HCT116 (cell line): ENCODE measurements around the gene DIDO1. TPM values are rescaled to one million over a fixed set of nuclear protein-coding genes. Genes with fewer than 3 reads are reported as not detected.
"Not testable (repeated sequence)": the region's sequence is repeated elsewhere in the genome, so short reads cannot be mapped to it uniquely, and the experiment has no call there.

Experiments used
- ATAC-seq: fragments of 200-7000 bp; cut with Tn5 transposase; 2 replicates; pipeline ENCODE4 v1.9.1; 2020; ENCODE audit warnings: mild to moderate bottlenecking, moderate library complexity
- BruUV-seq: library from RNA; stranded (reverse); fragments of 400-500 nt; replicated peaks from 2 replicates; lab custom pipeline; 2021; lab: Mats Ljungman, UMichigan
- CTCF ChIA-PET: fragments of 300-600 bp; sonication (Branson Sonifier 250); formaldehyde crosslinking; loops from one replicate; lab custom pipeline; 2021; ENCODE audit warnings: antibody characterized with exemption; lab: Charles Lee
- POLR2A ChIA-PET: fragments of 300-600, 350-600 bp; sonication (Branson Sonifier 250); formaldehyde crosslinking; loops from one replicate; lab custom pipeline; 2021; ENCODE audit warnings: antibody characterized with exemption; lab: Charles Lee
- RAD21 ChIA-PET, 2 experiments: fragments of 300-600 bp; sonication (Branson Sonifier 250); formaldehyde crosslinking; loops; one replicate each; lab custom pipeline; 2023; ENCODE audit warnings: low total read pairs in 2 of 2; ENCODE audit not compliant: uncharacterized antibody in 2 of 2, unreplicated experiment in 2 of 2, low non-redundant PET in 1 of 2; lab: Charles Lee
- DNase-seq: peaks from one replicate; pipeline ENCODE4 v3.0.0-alpha.2; 2010; ENCODE audit warnings: low read depth, low spot score
- H2AFZ ChIP-seq: fragments of 200-600 bp; shearing (Covaris generic), sonication (generic); 2 replicates; pipeline ENCODE4 v1.6.1; 2017; ENCODE audit warnings: low read depth, mixed run types, mixed read lengths, antibody characterized with exemption, low read length; ENCODE audit not compliant: poor library complexity, severe bottlenecking
- H3K27ac ChIP-seq: 2 replicates; pipeline ENCODE4 v1.5.1; 2012; ENCODE audit warnings: low read depth, low read length
- H3K27me3 ChIP-seq: fragments of 200-600 bp; sonication (generic); 2 replicates; pipeline ENCODE4 v1.6.1; 2016; ENCODE audit warnings: mixed run types, low read length, mixed read lengths; ENCODE audit not compliant: insufficient read depth
- H3K36me3 ChIP-seq, 2 experiments: fragments of 200-500 bp in 1 of 2; fragments of 200-600 bp in 1 of 2; sonication (Bioruptor generic) in 1 of 2; sonication (generic) in 1 of 2; 2 replicates each; pipeline versions ENCODE4 v1.5.1 to v1.6.1; 2014 to 2016; ENCODE audit warnings: low read length in 2 of 2, inconsistent platforms in 1 of 2, mixed read lengths in 1 of 2, mixed run types in 1 of 2; ENCODE audit not compliant: insufficient read depth in 2 of 2, control insufficient read depth in 1 of 2
- H3K4me1 ChIP-seq, 2 experiments: fragments of 200-600 bp in 1 of 2; sonication (generic) in 1 of 2; 2 replicates each; pipeline versions ENCODE4 v1.5.1 to v1.6.1; 2012 to 2017; ENCODE audit warnings: low read length in 2 of 2, inconsistent platforms in 1 of 2, mild to moderate bottlenecking in 1 of 2, mixed read lengths in 1 of 2, mixed run types in 1 of 2, moderate library complexity in 1 of 2; ENCODE audit not compliant: insufficient read depth in 2 of 2, control insufficient read depth in 1 of 2
- H3K4me2 ChIP-seq: fragments of 200-600 bp; sonication (generic); 2 replicates; pipeline ENCODE4 v1.6.1; 2017; ENCODE audit warnings: mixed run types, low read length, mixed read lengths
- H3K4me3 ChIP-seq, 2 experiments: fragments of 200-600 bp in 1 of 2; sonication (generic) in 1 of 2; replicated peaks in 1 of 2; 2 replicates each; pipeline ENCODE4 v1.5.1; 2011 to 2016; ENCODE audit warnings: low read length in 2 of 2, control low read depth in 1 of 2, low read depth in 1 of 2, mild to moderate bottlenecking in 1 of 2, mixed read lengths in 1 of 2, mixed run types in 1 of 2
- H3K79me2 ChIP-seq: fragments of 200-600 bp; sonication (generic); 2 replicates; pipeline ENCODE4 v1.6.1; 2017; ENCODE audit warnings: mild to moderate bottlenecking, mixed run types, low read length, moderate library complexity, mixed read lengths; ENCODE audit not compliant: insufficient read depth
- H3K9ac ChIP-seq: fragments of 200-600 bp; sonication (generic); 2 replicates; pipeline ENCODE4 v1.6.1; 2016; ENCODE audit warnings: low read length, mixed read lengths
- H3K9me2 ChIP-seq: fragments of 200-600 bp; sonication (generic), shearing (Covaris generic); 2 replicates; pipeline ENCODE4 v1.6.1; 2017; ENCODE audit warnings: mixed run types, mild to moderate bottlenecking, moderate library complexity; ENCODE audit not compliant: insufficient read depth
- H3K9me3 ChIP-seq, 2 experiments: fragments of 200-500 bp in 1 of 2; fragments of 200-600 bp in 1 of 2; sonication (Bioruptor generic) in 1 of 2; sonication (generic) in 1 of 2; 2 replicates each; pipeline ENCODE4 v1.6.1; 2014 to 2017; ENCODE audit warnings: low read length in 2 of 2, mixed read lengths in 2 of 2, inconsistent platforms in 1 of 2, low read depth in 1 of 2, mild to moderate bottlenecking in 1 of 2, mixed run types in 1 of 2, moderate library complexity in 1 of 2; ENCODE audit not compliant: control insufficient read depth in 1 of 2, insufficient read depth in 1 of 2
- H4K20me1 ChIP-seq: fragments of 200-600 bp; sonication (generic), shearing (Covaris generic); 2 replicates; pipeline ENCODE4 v1.6.1; 2017; ENCODE audit warnings: mixed run types, mild to moderate bottlenecking, moderate library complexity; ENCODE audit not compliant: insufficient read depth
- CBX3 ChIP-seq: IDR thresholded peaks from 2 replicates; pipeline ENCODE4 v1.6.1; 2012; ENCODE audit warnings: low read depth
- EGR1 ChIP-seq: IDR thresholded peaks from 2 replicates; pipeline ENCODE4 v1.6.1; 2012; ENCODE audit warnings: low read depth
- ELF1 ChIP-seq: IDR thresholded peaks from 2 replicates; pipeline ENCODE4 v1.6.1; 2012; ENCODE audit warnings: low read depth, borderline replicate concordance
- EZH2phosphoT487 ChIP-seq: fragments of 200-600 bp; IDR thresholded peaks from 2 replicates; pipeline ENCODE4 v1.6.1; 2018; ENCODE audit warnings: antibody characterized with exemption, borderline replicate concordance
- YY1 ChIP-seq: IDR thresholded peaks from 2 replicates; pipeline ENCODE4 v1.6.1; 2011; ENCODE audit warnings: low read length, low read depth, moderate library complexity, mild to moderate bottlenecking; ENCODE audit not compliant: insufficient replicate concordance; ENCODE audit errors: extremely low read depth
- intact Hi-C: fragments of 100-400 bp; cut with micrococcal nuclease; formaldehyde crosslinking; loops from 2 replicates; pipeline ENCODE4 v1.10.0; 2022
- total RNA-seq: library from RNA; stranded (reverse); gene quantifications from one replicate; pipeline ENCODE4 v1.2.1, GENCODE V29; 2021; ENCODE audit not compliant: unreplicated experiment

DIDO1 gene
- total RNA-seq, 1 experiment from 2014 or later = 41.4 TPM

DNA sequence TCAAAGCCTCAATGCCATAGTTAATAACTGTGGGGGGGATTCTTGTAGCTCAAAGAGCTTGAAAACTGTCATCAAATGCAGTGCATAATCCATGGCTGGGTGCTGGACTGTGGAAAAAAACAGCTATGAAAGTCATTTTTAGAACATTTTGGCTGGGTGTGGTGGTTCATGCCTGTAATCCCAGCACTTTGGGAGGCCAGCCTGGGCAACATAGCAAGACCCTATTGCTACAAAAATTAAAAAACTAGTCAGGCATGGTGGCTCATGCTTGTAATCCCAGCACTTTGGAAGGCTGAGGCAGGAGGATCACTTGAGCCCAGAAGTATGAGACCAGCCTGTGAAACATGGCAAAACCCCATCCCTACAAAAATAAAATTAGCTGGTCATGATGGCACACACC lies 76.9 kb downstream of the DIDO1 start:
- BruUV-seq = no TSS peak
- no peaks in the 10 kb centered on the region for H3K27me3 ChIP-seq

DNA sequence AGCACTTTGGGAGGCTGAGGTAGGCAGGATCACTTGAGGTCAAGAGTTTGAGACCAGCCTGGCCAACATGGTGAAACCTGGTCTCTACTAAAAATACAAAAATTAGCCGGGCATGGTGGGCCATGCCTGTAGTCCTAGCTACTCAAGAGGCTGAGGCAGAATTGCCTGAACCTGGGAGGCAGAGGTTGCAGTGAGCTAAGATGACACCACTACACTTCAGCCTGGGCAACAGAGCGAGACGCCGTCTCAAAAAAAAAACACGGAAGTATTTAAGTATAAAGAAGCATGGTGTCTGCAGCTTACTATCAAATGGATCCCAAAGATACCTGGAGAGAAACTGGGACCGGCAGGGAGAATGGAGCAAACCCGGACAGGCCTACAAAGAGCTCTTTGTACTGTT lies 77.4 kb downstream of the DIDO1 start:
- H3K27ac ChIP-seq, H3K9me2 ChIP-seq, RAD21 ChIA-PET, POLR2A ChIA-PET, ATAC-seq, H3K9ac ChIP-seq, DNase-seq, BruUV-seq, H3K4me3 ChIP-seq, intact Hi-C loops, H2AFZ ChIP-seq, H3K9me3 ChIP-seq, H3K4me1 ChIP-seq, H3K27me3 ChIP-seq, H3K79me2 ChIP-seq, CTCF ChIA-PET, H4K20me1 ChIP-seq, H3K4me2 ChIP-seq: not testable (repeated sequence)
- peaks cover 19 to 27% of the 10 kb centered on the region in 2 experiments for H3K36me3 ChIP-seq

More for the DNA sequence above, 76.9 kb downstream of the DIDO1 start:
- ChIA-PET POLR2A (no interaction called here), RAD21 (no interaction called here), CTCF (no interaction called here)
- peaks cover 19 to 32% of the 10 kb centered on the region in 2 experiments for H3K36me3 ChIP-seq
- H4K20me1 ChIP-seq = no peaks in the 10 kb centered on the region
- no peak for TF ChIP-seq ELF1
- TF ChIP-seq YY1 = no peak
- no peak for TF ChIP-seq EZH2phosphoT487
- no peak for TF ChIP-seq EGR1
- TF ChIP-seq CBX3 = no peak
- no peak overlapping the region for H3K9ac ChIP-seq
- H3K79me2 ChIP-seq = peaks cover 6% of the 10 kb centered on the region; the same call in 1 of the 2 replicates
- no peak overlapping the region for H3K27ac ChIP-seq
- H3K4me2 ChIP-seq = no peak overlapping the region
- no peak overlapping the region for H3K4me3 ChIP-seq
- H3K9me2 ChIP-seq = no peaks in the 10 kb centered on the region
- intact Hi-C loops = no loop called here
- ATAC-seq (no peak), DNase-seq (no peak)
- no peak overlapping the region for H2AFZ ChIP-seq
- no peaks in the 10 kb centered on the region for H3K4me1 ChIP-seq
- H3K9me3 ChIP-seq = no peaks in the 10 kb centered on the region
